ENCODE results near the gene NMNAT2. TPM values are rescaled to one million over a fixed set of nuclear protein-coding genes. Genes with fewer than 3 reads are reported as not detected.

The NMNAT2 gene
- total and polyA plus RNA-seq, 10 of the 15 experiments (the other 5 are each of a cell fraction or from before 2014, with no cell fraction given): 0.02 to 2.0 (median 0.60) TPM

GRCh38 chr1:183243161-183244050 is 174.8 kb downstream of the NMNAT2 start:
- TF ChIP-seq ZNF592 (IDR thresholded peaks at IDR 0.05) (no peak), HDGF (IDR thresholded peaks at IDR 0.05) (no peak), RELA (IDR thresholded peaks at IDR 0.05; ENCODE audit: borderline replicate concordance, partially characterized antibody) (no peak), ZSCAN29 (IDR thresholded peaks at IDR 0.05) (no peak), CREM (IDR thresholded peaks at IDR 0.05; ENCODE audit: low read depth) (no peak), ZNF274 (IDR thresholded peaks at IDR 0.05; ENCODE audit: insufficient read depth, insufficient read length) (no peak), CTCF (IDR thresholded peaks at IDR 0.05 in 2 of 3, conservative IDR thresholded peaks at IDR 0.05 in 1 of 3; ENCODE audit: control insufficient read depth in 2 of 3, extremely low read depth in 1 of 3, insufficient read depth in 1 of 3, low read depth in 3 of 3, low read length in 3 of 3) (no peak), ZBED1 (IDR thresholded peaks at IDR 0.05; ENCODE audit: borderline replicate concordance) (no peak)
- no TSS peak for BruUV-seq (replicated peaks)
- Histone ChIP-seq H3K4me3 (no peak overlapping the region), H3K9me3 (replicated peaks; ENCODE audit: control insufficient read depth, insufficient read depth, low read length) (no peaks in the 10 kb centered on the region), H3K36me3 (ENCODE audit: control insufficient read depth in 2 of 2, insufficient read depth in 2 of 2, low read length in 1 of 2) (no peaks in the 10 kb centered on the region), H3K9ac (ENCODE audit: control insufficient read depth, insufficient read depth, low read length) (no peak overlapping the region), H2AFZ (ENCODE audit: control insufficient read depth, low read depth, low read length) (no peak overlapping the region), H3K79me2 (ENCODE audit: control insufficient read depth, insufficient read depth, low read length) (no peaks in the 10 kb centered on the region), H3K4me2 (ENCODE audit: control insufficient read depth, insufficient read depth) (no peak overlapping the region), H3K4me1 (ENCODE audit: control insufficient read depth, insufficient read depth, low read length) (no peaks in the 10 kb centered on the region), H3K27me3 (replicated peaks in 1 of 2; ENCODE audit: control insufficient read depth in 2 of 2, insufficient read depth in 2 of 2, low read length in 1 of 2) (no peaks in the 10 kb centered on the region), H3K27ac (ENCODE audit: control insufficient read depth, insufficient read depth) (no peak overlapping the region), H4K20me1 (ENCODE audit: control insufficient read depth, insufficient read depth) (no peaks in the 10 kb centered on the region)
- intact Hi-C loops (cut with micrococcal nuclease; ENCODE audit: unreplicated experiment) (no loop called here), in situ Hi-C loops (cut with MboI) (no loop called here)
- ChIA-PET SMC1A (ENCODE audit: uncharacterized antibody, unreplicated experiment) (interaction anchor here (1.1 to 2.0 kb wide), 4 partner anchors 11 to 18 kb away, joined by 3 to 6 read pairs (median 4); no protein-coding TSS in a partner anchor), POLR2A (no interaction called here), CTCF (interaction anchor here (1.2 to 2.5 kb wide), 2 partner anchors 15 to 35 kb away, joined by 4 to 16 read pairs; no protein-coding TSS in a partner anchor), RAD21 (ENCODE audit: unreplicated experiment) (interaction anchor here (0.9 to 1.2 kb wide), 2 partner anchors 19 to 34 kb away, joined by 3 read pairs; no protein-coding TSS in a partner anchor)
- no peak for FAIRE-seq
- 22% methylated on average over 5 of the region's 5 CpGs for WGBS (ENCODE audit: insufficient coverage, insufficient replicate concordance, low lambda C conversion rate, missing lambda C conversion rate)
- no peak for DNase-seq (ENCODE audit: low read depth, low spot score)
- ATAC-seq: no peak

Data from GM12878 (cell line).